ENCODE measurements around the gene MORN1. TPM values are rescaled to one million over a fixed set of nuclear protein-coding genes. Genes with fewer than 3 reads are reported as not detected.
A peak's percentile ranks its signal among the peaks of the same experiment; 100 is the strongest.

The MORN1 gene
- total and polyA plus RNA-seq, 9 of the 15 experiments (the other 6 are each of a cell fraction or from before 2014, with no cell fraction given): 0.24 to 9.3 (median 4.2) TPM

- TF ChIP-seq TBL1XR1 (IDR thresholded peaks at IDR 0.05; ENCODE audit: low read length in 2 of 2) (peak in 1 of 2 experiments; percentile 41; a peak in 1 of 4 replicates), NCOA2 (IDR thresholded peaks at IDR 0.05; ENCODE audit: partially characterized antibody in 2 of 2) (no peak), DIDO1 (tag; IDR thresholded peaks at IDR 0.05; ENCODE audit: low read depth) (no peak), ATF3 (IDR thresholded peaks at IDR 0.05) (peak; percentile 55; the same call in 1 of the 2 replicates), ATF3 (CRISPR knock-in tag; conservative IDR thresholded peaks at IDR 0.05) (no peak), HDAC2 (IDR thresholded peaks at IDR 0.05) (0 out of 2 replicates have a peak, but pooled peaks have one; percentile 24), POLR2G (IDR thresholded peaks at IDR 0.05; ENCODE audit: low read depth, low read length) (peak; percentile 51; the same call in 1 of the 2 replicates), COPS2 (conservative IDR thresholded peaks at IDR 0.05) (no peak), MEF2D (tag; conservative IDR thresholded peaks at IDR 0.05; ENCODE audit: low read depth) (no peak), STAT5A (IDR thresholded peaks at IDR 0.05; ENCODE audit: borderline replicate concordance, low read length) (peak; percentile 80), PML (IDR thresholded peaks at IDR 0.05; ENCODE audit: low read length) (no peak; the same call in 1 of the 2 replicates), BHLHE40 (IDR thresholded peaks at IDR 0.05; ENCODE audit: low read length) (peak; percentile 68), NEUROD1 (IDR thresholded peaks at IDR 0.05; ENCODE audit: borderline replicate concordance, low read depth, low read length, partially characterized antibody) (peak; percentile 25), GMEB1 (CRISPR knock-in tag; IDR thresholded peaks at IDR 0.05) (no peak), NFIX (CRISPR knock-in tag; IDR thresholded peaks at IDR 0.05; ENCODE audit: low read depth) (no peak), NFE2 (IDR thresholded peaks at IDR 0.05; ENCODE audit: low read depth) (peak; percentile 70), MECOM (CRISPR knock-in tag; IDR thresholded peaks at IDR 0.05) (no peak), DPF2 (IDR thresholded peaks at IDR 0.05) (peak; percentile 59), CREBBP (IDR thresholded peaks at IDR 0.05; ENCODE audit: low read depth, low read length) (no peak), TRIM24 (IDR thresholded peaks at IDR 0.05) (peak in 1 of 2 experiments; percentile 73; a peak in 2 of 4 replicates)
These were observed 100.5 kb downstream of the MORN1 start (continued) for GRCh38 chr1:2290595-2291510.

Data from K562 (cell line).